Keratinocyte (primary cell): Measurements from ENCODE around the gene ABCC4.

ENCODE experiments used
- CTCF ChIP-seq, 3 experiments: IDR thresholded peaks in 1 of 3; conservative IDR thresholded peaks in 1 of 3; optimal IDR thresholded peaks in 1 of 3; 2 replicates in 2 of 3; 3 replicates in 1 of 3; pipeline versions ENCODE3 to v1.5.1; 2011; ENCODE audit warnings: low read length in 3 of 3, mild to moderate bottlenecking in 3 of 3, moderate library complexity in 2 of 3, control low read depth in 1 of 3, inconsistent platforms in 1 of 3; ENCODE audit not compliant: insufficient read depth in 2 of 3; ENCODE audit errors: extremely low read depth in 1 of 3
- EZH2 ChIP-seq: IDR thresholded peaks from one replicate; pipeline ENCODE4 v1.6.1; 2012; ENCODE audit warnings: inconsistent platforms, mild to moderate bottlenecking, low read length, moderate library complexity

DNA sequence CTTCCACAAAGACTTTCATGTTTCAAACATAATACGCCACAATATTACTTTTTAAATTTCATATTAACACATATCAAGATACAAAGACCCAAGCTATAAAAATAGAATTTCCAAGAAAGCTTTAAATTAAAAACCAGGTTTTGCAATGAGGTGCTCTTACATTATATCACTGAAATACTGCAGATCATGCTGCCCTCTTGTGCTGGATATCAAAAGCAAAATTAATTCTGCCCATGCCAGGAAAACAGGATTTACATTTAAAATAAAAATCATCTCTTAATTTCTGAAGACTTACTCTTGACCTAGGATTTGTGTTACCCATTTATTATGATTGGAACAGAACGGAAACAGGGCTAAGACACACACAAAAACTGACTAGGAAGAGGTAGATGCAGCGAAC lies 145.0 kb downstream of the ABCC4 start:
- TF ChIP-seq CTCF (optimal IDR thresholded peaks at IDR 0.05 in 1 of 3, IDR thresholded peaks at IDR 0.05 in 1 of 3, conservative IDR thresholded peaks at IDR 0.05 in 1 of 3; ENCODE audit: extremely low read depth in 1 of 3, insufficient read depth in 2 of 3, low read length in 3 of 3) (peak in 2 of 3 experiments; percentile 28 to 32), EZH2 (no peak)
